Measurements from ENCODE around the gene GNAI2.

Gene GNAI2

DNA sequence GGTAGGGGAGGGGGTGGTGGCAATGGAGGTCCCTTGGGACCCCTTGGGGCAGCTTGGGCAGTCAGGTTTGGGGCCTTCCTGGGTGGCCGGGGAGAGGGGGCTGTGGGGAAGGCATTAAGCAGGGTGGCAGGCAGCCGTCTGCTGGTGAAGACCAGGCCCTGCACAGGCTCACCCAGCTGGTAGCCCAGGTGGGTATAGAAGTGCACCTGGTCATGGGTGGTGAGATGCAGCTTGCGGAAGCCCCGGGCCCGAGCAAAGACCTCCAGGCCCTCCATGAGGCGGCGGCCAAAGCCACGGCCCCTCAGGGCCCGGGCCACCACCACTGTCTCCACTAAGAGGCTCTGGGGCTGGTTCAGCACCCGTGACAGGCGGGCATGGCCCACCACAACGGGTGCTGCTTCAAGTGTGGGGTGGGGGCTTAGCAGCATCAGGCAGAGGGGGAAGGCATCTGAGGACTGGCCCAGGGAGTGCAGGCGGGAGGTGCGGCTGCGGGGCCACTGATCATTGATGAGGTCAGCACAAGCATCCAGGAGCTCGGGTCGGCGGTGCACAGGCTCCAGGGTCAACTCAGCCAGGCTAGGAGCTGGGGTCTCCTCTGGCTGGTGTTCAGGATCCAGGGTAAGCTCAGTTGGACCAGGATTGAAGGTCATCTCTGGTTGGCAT lies 60.8 kb downstream of the GNAI2 start:
- Mint-ChIP-seq H3K4me3 (no peak overlapping the region), H3K4me1 (peaks cover 48% of the 10 kb centered on the region)

DNA sequence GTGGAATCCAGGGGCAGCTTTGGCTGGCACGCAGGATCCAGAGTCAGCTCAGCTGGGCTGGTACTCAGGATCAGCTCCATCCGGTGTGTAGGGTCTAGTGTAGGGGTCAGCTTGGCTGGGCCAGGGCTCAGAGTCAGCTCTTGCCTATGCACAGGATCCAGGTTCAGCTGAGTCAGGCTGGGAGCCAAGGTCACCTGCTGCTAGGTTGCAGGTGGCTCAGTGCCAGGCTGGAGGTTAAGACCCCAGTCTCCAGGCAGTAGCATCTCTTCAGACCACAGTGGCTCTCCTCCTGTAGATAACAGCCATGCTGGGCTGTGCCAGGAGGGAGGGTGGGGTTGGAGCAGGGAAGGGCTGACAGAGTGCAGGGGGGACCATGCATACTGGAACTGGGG lies 61.4 kb downstream of the GNAI2 start:
- ATAC-seq (no peak), DNase-seq (no peak)
- Mint-ChIP-seq H3K27me3 (no peaks in the 10 kb centered on the region), H3K9me3 (no peaks in the 10 kb centered on the region), H3K27ac (no peak overlapping the region), H3K4me3 (no peak overlapping the region), H3K4me1 (peaks cover 47% of the 10 kb centered on the region)

More for the DNA sequence above, 60.8 kb downstream of the GNAI2 start:
- no peaks in the 10 kb centered on the region for H3K9me3 Mint-ChIP-seq
- DNase-seq (no peak), ATAC-seq (no peak)
- H3K27me3 Mint-ChIP-seq: no peaks in the 10 kb centered on the region
- H3K27ac Mint-ChIP-seq: peak overlapping the region in 1 of 2 donors; percentile 50

DNA sequence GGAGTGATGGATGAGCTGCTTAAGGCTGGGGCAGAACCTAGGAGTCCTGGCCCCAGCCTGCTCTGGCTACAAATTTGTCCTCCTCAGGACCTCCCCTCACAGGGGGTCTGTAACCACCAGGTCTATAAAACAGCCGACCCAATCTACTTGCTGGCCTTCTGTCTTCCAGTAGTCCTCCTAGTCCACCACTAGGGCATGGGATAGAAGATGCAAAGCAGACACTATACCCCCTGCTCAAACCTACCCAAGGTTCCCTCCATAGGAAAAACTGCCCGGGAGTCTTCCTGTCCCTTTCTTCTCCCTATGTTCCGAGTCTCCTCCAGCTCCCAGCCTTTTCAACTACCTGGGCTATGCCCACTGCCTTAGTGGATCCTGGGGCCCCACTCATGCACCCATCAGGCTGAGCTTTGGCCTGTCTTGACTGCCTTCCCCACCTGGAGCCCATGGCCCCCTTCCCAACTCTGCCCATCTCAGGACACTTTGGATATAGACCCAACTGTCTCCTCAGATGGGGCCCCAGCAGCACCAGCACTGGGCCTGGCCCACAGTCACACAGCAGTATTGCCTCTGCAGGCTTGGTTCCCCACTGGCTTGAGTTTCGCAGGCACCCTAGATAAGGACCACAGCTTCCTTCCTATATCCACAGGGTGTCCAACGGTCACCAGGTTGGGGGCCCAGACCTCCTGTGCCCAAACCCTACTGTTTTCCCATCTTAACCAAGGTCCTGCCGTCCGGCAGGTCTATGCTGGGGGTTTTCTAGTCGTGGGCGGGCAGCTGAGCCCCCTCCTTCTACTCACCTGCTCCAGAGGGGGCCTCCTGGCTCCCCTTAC lies 62.1 kb downstream of the GNAI2 start:
- H3K27ac Mint-ChIP-seq: peak overlapping the region in 1 of 2 donors; percentile 52
- DNase-seq: no peak
- no peaks in the 10 kb centered on the region for H3K9me3 Mint-ChIP-seq
- no peak for ATAC-seq
- H3K4me3 Mint-ChIP-seq: peak overlapping the region; percentile 91 to 99
- H3K27me3 Mint-ChIP-seq: no peaks in the 10 kb centered on the region
- H3K4me1 Mint-ChIP-seq: peaks cover 45% of the 10 kb centered on the region

DNA sequence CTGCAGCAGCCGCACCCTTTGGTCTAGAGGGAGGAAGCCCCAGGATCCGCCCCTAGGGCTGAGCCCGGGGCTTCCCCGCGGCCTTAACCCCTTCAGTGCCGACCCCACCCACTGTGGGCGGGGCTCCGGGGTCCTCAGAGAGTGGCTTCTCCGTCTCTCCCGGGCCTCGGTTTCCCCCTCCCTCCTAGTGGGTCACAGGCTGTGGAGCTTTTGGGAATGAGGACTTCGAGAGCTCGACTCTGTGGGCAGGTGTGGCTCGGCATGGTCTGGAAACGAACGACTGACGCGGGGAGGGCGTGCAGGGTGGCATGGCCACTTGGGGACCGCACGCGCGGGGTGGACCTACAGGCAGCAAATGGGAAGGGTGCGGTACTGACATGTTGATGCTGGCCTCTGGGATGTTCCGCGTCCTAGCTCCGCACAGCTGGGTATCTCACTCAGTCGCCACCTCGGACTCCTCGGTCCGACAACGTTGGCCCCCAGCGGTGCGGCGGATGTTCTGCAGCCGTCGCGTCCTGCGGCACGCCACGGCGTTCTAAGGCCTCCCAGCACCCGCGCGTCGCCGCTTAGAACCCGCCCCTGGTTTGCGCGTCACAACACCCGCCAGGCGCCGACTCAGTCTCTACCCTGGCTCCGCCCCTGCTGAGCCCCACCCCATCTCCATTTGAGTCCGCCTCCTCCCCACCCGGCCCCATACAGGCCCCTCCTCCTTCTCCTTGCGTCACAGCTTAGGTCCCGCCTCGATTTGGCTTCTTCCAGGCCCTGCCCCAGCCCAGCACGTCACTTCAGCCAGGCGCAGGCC lies 63.0 kb downstream of the GNAI2 start, which contains the start of the genes HYAL3 and NAA80:
Gene HYAL3, minus strand, starts transcription at position 570 of the 802 bp plus-strand sequence. CDS start 3,803 bp downstream, outside the sequence.
Gene NAA80, minus strand, starts transcription at position 570 of the 802 bp plus-strand sequence. CDS start 1,942 bp downstream, outside the sequence.
- Mint-ChIP-seq H3K27me3 (no peaks in the 10 kb centered on the region), H3K4me3 (peak within 1 kb of the TSS; percentile 91 to 99), H3K27ac (peak within 1 kb of the TSS; percentile 97 to 99), H3K9me3 (no peaks in the 10 kb centered on the region), H3K4me1 (peaks cover 41% of the 10 kb centered on the region)
- DNase-seq (peak; percentile 99), ATAC-seq (peak; percentile 91)

DNA sequence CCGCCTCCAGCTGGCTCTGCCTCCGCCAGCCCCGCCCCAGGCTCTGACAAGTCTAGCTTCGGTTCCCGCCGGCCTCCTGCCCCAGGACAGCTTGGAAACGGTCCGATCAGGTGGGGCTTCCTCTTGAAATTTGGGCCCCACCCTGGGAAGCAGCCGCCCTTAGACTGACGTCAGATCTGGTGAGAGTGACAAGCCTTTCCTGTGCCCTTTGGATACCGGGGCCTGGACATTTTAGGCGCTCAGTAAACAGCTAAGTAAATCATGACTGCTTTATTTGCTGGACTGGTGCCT lies 63.6 kb downstream of the GNAI2 start:
- Mint-ChIP-seq H3K27ac (peak overlapping the region; percentile 67 to 90), H3K4me3 (peak overlapping the region; percentile 91 to 99), H3K4me1 (peaks cover 41% of the 10 kb centered on the region), H3K9me3 (no peaks in the 10 kb centered on the region), H3K27me3 (no peaks in the 10 kb centered on the region)
- ATAC-seq (no peak), DNase-seq (no peak)

DNA sequence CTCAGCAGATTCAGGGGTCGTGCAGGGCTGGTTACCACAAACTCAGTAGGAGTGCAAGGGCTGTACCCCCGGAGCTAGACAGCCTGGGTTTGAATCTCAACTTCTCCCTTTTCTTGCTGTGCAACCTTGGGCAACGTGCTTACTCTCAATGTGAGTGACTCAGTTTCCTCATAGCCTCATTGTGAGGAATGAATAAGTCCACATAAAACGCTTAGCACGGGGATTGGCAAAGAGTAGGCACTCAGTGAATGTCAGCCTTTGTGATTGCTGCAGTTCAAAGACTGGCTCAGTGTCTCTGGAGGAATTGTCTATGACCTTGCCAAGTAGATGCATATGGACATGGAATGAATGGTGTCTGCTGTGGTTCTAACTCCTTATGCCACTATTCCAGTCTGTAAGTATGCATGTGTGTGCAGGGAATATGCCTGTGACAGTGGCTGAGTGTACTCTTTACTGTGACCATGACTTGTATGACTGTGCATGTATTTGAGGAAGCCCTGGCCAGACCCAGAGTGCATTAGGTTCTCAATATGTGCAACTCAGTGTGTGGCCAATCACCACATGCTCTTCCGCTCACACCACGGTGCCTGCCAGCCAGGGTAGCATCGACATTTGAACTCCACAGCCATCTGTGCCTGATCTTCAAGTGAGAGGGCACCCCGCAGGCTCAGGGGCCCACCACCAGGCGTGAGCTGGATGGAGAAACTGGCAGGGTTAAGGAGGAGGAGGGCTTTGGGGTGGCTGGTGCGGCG lies 64.1 kb downstream of the GNAI2 start:
- Mint-ChIP-seq H3K4me3 (peak overlapping the region; percentile 91 to 99), H3K27me3 (no peaks in the 10 kb centered on the region), H3K27ac (peak overlapping the region; percentile 67 to 90), H3K9me3 (no peaks in the 10 kb centered on the region), H3K4me1 (peaks cover 41% of the 10 kb centered on the region)
- ATAC-seq (no peak), DNase-seq (no peak)

DNA sequence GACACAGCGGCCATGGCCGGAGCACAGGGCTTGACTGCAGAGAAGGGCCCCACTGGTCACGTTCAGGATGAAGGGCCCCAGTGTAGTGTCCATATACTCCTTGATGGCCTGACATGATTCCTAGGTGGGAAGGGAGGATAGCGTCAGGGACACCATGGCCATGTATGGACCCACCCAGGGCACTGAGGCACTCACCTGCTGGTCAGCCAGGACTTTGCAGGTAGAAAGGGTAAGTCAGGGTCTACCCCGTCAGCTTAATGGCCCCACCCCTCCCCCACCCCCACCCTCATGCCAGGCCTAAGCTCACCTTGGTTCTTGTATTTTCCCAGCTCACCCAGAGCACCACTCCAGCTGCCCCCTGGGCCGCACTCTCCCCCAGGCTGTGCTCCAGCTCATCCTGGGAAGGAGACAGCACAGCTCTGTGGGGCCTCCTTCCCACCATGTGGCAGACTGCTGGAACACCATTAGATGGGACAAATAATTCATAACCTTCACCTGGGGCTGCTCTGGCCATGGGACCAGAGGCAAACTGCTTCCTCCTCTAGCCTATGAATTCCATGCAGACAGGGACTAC lies 64.8 kb downstream of the GNAI2 start:
- H3K27ac Mint-ChIP-seq: peak overlapping the region in 1 of 2 donors; percentile 90
- H3K27me3 Mint-ChIP-seq: no peaks in the 10 kb centered on the region
- no peak for ATAC-seq
- peaks cover 41% of the 10 kb centered on the region for H3K4me1 Mint-ChIP-seq
- no peaks in the 10 kb centered on the region for H3K9me3 Mint-ChIP-seq
- no peak for DNase-seq
- peak overlapping the region; percentile 91 to 99 for H3K4me3 Mint-ChIP-seq

DNA sequence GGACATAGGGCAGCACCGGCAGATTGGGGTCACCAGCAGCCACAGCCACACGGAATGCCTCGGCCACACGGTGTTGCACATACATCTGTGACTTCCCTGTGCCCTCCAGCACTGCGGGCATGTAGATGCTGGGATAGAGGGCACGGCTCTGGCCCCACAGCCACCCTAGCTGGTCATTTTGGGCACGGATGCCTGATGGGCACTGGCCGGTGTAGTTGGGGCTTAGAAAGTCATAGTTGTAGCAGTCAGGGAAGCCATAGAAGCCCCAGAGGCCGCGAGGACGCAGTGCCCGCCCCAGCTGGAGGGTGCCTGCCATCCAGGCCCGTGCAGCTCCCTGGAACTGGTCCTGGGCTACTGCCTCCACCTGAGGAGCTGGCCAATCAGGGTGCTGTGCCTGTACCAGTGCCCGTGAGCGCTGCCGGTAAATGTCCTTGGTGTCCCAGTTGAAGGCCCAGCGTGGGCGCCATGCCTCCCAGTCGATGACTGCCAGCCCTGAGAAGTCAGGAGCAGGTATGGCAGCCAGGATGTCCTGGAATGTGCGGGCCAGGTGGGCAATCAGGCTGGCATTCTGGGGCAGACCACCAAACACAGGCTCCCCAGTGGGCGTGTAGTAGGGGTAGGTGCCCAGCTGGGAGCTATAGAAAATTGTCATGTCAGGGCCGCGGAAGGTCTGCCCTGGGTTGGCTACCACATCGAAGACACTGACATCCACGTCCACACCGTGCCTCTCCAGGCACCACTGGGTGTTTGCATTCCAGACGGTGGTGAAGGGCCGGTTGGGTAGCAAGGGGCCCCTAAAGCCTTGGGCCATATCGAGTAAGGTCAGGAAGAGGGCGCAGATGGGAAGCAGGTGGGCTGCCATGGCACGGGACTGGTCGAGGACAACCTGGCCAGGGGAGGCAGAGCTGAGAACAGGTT lies 66.3 kb downstream of the GNAI2 start:
- DNase-seq: no peak
- Mint-ChIP-seq H3K27ac (peak overlapping the region in 1 of 2 donors; percentile 95), H3K27me3 (no peaks in the 10 kb centered on the region), H3K4me1 (peaks cover 31% of the 10 kb centered on the region), H3K4me3 (no peak overlapping the region), H3K9me3 (no peaks in the 10 kb centered on the region)
- no peak for ATAC-seq

DNA sequence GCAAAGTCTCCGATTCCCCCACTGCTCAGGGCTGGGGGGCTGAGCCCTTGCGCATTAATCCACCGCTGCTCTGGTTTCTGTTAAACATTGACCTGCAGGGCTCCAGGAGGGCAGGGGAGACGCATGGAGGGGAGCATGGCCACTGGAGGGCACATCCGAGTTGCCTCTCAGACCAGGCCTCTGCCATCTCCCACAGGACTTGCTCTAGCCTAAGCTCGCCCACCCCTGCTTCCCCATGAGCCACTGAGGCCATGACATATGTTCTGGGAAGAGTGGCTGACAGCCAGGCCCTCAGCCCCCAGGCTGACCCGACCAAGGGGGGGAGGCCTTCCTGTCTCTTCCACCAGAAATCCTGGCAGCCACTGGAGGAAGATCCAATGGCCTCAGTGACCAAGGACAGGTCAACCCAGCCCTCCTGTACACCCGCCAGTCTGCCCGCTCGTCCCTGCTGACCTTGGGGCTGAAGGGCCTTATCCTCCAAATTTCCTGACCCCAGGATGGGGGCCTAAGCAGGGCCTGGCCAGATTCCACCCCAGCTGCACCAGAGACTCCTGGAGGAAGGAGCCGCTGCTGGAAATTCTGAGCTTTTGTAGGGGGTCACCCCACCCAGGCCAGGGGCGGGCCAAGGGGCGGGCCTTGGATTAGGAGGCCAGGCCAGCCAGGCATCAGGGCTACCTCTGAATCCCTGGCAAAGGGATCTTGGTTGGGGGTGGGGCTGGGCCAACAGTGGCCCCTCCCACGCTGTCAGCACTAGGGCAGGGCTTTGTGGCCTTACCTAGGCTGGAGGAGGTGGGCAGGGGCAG lies 67.2 kb downstream of the GNAI2 start, which contains the start of gene HYAL1:
Gene HYAL1, minus strand, starts transcription at position 562 of the 803 bp plus-strand sequence. CDS start 618 bp downstream, outside the sequence.
- peaks cover 22% of the 10 kb centered on the region for H3K4me1 Mint-ChIP-seq
- ATAC-seq (no peak), DNase-seq (no peak)
- H3K9me3 Mint-ChIP-seq: no peaks in the 10 kb centered on the region
- no peaks in the 10 kb centered on the region for H3K27me3 Mint-ChIP-seq
- H3K27ac Mint-ChIP-seq: peak within 1 kb of the TSS in 1 of 2 donors; percentile 95
- H3K4me3 Mint-ChIP-seq: no peak within 1 kb of the TSS

DNA sequence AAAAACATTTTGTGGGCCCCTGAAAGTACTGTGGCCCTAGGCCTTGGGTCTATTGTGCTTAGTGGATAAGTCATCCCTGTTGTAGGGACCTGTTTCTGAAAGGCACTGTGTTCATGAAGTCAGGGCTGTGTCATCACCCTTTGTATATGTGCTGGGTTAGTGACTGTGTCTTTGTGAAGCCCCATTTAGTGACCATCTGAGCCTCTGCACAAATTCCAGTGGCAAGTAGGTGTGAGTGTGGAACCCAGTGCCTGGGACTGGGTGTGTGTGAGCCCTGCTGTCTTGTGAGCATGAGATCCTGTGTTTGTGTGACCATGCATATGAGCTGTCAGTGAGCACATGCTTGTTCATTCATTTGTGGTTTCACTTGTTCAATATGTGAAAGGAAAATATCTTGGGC lies 68.6 kb downstream of the GNAI2 start:
- peaks cover 19% of the 10 kb centered on the region for H3K4me1 Mint-ChIP-seq
- no peaks in the 10 kb centered on the region for H3K27me3 Mint-ChIP-seq
- DNase-seq (no peak), ATAC-seq (no peak)
- H3K9me3 Mint-ChIP-seq: no peaks in the 10 kb centered on the region
- no peak overlapping the region for H3K4me3 Mint-ChIP-seq
- no peak overlapping the region for H3K27ac Mint-ChIP-seq

Measured in stimulated activated naive CD8-positive, alpha-beta T cell treated with anti-CD3 and anti-CD28 coated beads, Interleukin-15, amount 100 ng/mL, for 72 hours (primary cell).